Common myeloid progenitor, CD34-positive (primary cell): Measurements from ENCODE around the gene ETV7.

Experiments
- CTCF ChIA-PET: fragments of 350-600 bp; sonication (Branson Sonifier 250); formaldehyde crosslinking; loops from one replicate; lab custom pipeline; 2021; ENCODE audit warnings: antibody characterized with exemption; lab: Charles Lee
- POLR2A ChIA-PET: fragments of 350-600 bp; sonication (Branson Sonifier 250); formaldehyde crosslinking; loops from one replicate; lab custom pipeline; 2021; ENCODE audit warnings: antibody characterized with exemption; lab: Charles Lee
- DNase-seq, 3 donors: peaks; one replicate each; pipeline versions ENCODE4 v3.0.0 to v3.0.0-alpha.2; 2013
- H3K27ac ChIP-seq, 2 experiments: 1 replicate in 1 of 2; 2 replicates in 1 of 2; pipeline ENCODE4 v1.7.0; 2013; ENCODE audit warnings: inconsistent platforms in 2 of 2, low read length in 2 of 2, mild to moderate bottlenecking in 2 of 2, low read depth in 1 of 2, moderate library complexity in 1 of 2; ENCODE audit not compliant: severe bottlenecking in 2 of 2, insufficient read depth in 1 of 2, poor library complexity in 1 of 2
- H3K27me3 ChIP-seq, 5 experiments: replicated peaks in 2 of 5; 1 replicate in 3 of 5; 2 replicates in 2 of 5; pipeline versions ENCODE4 v1.6.1 to v1.7.0; 2013; ENCODE audit warnings: low read length in 4 of 5, mild to moderate bottlenecking in 2 of 5, moderate library complexity in 2 of 5, inconsistent platforms in 1 of 5; ENCODE audit not compliant: insufficient read depth in 5 of 5, control insufficient read depth in 4 of 5
- H3K36me3 ChIP-seq, 4 experiments: 1 replicate in 2 of 4; 2 replicates in 2 of 4; pipeline versions ENCODE4 v1.6.1 to v1.7.0; 2013; ENCODE audit warnings: low read length in 3 of 4, control low read depth in 1 of 4, mild to moderate bottlenecking in 1 of 4; ENCODE audit not compliant: control insufficient read depth in 4 of 4, insufficient read depth in 4 of 4
- H3K4me1 ChIP-seq, 4 experiments: 1 replicate in 3 of 4; 2 replicates in 1 of 4; pipeline versions ENCODE4 v1.6.1 to v1.7.1; 2013; ENCODE audit warnings: low read length in 3 of 4, mild to moderate bottlenecking in 3 of 4, control low read depth in 1 of 4, inconsistent platforms in 1 of 4, moderate library complexity in 1 of 4; ENCODE audit not compliant: control insufficient read depth in 4 of 4, insufficient read depth in 4 of 4; ENCODE audit errors: control extremely low read depth in 1 of 4
- H3K4me3 ChIP-seq, 7 experiments: 1 replicate in 4 of 7; 2 replicates in 3 of 7; pipeline versions ENCODE4 v1.5.1 to v1.7.0; 2013; ENCODE audit warnings: mild to moderate bottlenecking in 7 of 7, low read length in 6 of 7, moderate library complexity in 6 of 7, inconsistent platforms in 2 of 7, low read depth in 2 of 7, control low read depth in 1 of 7; ENCODE audit not compliant: insufficient read depth in 4 of 7, control insufficient read depth in 1 of 7; ENCODE audit errors: extremely low read depth in 1 of 7
- H3K9me3 ChIP-seq, 5 experiments: 1 replicate in 4 of 5; 2 replicates in 1 of 5; pipeline versions ENCODE4 v1.6.1 to v1.7.1; 2013; ENCODE audit warnings: low read length in 4 of 5, mild to moderate bottlenecking in 2 of 5, inconsistent platforms in 1 of 5, low read depth in 1 of 5, moderate library complexity in 1 of 5; ENCODE audit not compliant: control insufficient read depth in 4 of 5, insufficient read depth in 2 of 5; ENCODE audit errors: control extremely low read depth in 1 of 5
- whole genome bisulfite sequencing: methylation state at CpG from one replicate; pipeline ENCODE4 v1.1.5; 2013; ENCODE audit not compliant: insufficient coverage; 5-methylcytosine and 5-hydroxymethylcytosine counted together

Gene ETV7

DNA sequence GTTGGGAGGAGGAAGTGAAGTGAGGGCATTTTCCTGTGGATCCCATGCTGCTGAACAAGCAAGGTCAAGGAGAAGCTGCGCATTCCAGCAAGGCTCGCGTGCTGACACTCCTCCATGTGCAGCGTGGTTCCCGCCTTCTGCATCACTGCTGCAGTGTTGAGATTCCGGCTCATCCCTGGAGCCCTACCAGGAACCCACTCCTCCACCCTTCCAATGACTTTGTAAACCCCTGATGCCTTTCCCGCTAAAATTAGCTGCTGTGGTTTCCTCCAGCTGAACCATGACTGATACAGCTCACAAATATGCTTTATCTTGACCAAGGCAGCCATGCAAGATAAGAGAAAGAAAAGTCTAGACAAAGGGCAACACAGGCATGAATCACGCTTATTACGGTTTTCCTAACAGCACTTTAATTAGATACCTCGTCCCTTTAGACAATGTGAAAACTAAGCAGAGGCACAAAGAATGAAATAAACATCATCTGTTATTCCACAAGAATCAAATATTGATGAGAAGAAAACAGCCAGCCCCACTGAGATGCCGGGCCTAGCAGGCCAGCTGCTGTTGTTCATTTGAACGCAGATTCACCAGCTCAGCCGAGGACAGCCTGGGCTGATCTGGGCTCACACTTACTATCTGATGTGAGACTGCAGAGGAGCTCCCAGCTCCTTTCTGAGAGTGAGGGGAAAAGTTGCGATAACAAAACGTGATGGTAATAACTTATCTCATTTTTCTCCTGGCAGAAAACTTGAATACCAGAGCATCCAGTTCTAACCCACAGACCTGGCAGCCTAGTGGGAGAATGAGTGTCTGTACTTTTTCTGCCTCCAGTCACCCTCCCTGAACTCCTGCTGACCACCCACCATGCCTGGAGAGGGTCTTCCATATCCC, 36.5 kb downstream of the ETV7 start:
- Histone ChIP-seq H3K9me3 (peaks cover 0 to 5% (median 0%) of the 10 kb centered on the region in 5 experiments), H3K27me3 (no peaks in the 10 kb centered on the region), H3K36me3 (no peaks in the 10 kb centered on the region), H3K4me3 (peak overlapping the region in 1 of 7 experiments; percentile 11), H3K4me1 (peaks cover 8 to 25% (median 14%) of the 10 kb centered on the region in 4 experiments), H3K27ac (no peak overlapping the region)
- POLR2A ChIA-PET, result no interaction called here
- 53% methylated on average over 10 of the region's 15 CpGs for WGBS
- CTCF ChIA-PET, result interaction anchor here (1.0 to 1.4 kb wide), 5 partner anchors 10 to 42 kb away, joined by 3 to 8 read pairs (median 4); no protein-coding TSS in a partner anchor
- peak; percentile 34 to 70 (median 53) for DNase-seq

DNA sequence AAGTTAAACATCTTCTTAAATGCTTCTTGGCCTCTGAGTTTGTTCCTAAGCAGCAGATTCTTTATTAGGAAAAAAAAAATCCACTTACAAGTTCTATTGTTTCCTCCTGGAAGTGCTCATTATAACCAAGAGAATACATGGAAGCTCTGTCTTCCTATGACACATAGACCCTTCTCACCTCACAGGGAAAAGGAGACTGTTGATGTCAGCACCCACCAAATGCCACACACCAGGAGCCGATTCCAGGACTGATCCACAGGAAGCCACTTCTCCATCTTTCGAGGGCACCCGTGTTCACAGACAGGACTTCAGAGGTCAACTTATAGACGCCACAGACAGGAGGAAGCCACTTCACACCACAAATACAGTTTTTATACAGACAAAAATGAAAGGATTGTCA, 37.4 kb downstream of the ETV7 start:
- 40% methylated on average over 1 of the region's 4 CpGs for WGBS
- H3K9me3 ChIP-seq, result peaks cover 0 to 5% (median 0%) of the 10 kb centered on the region in 5 experiments
- no peaks in the 10 kb centered on the region for H3K27me3 ChIP-seq
- no peak for DNase-seq
- H3K36me3 ChIP-seq, result no peaks in the 10 kb centered on the region
- no peak overlapping the region for H3K27ac ChIP-seq
- CTCF ChIA-PET, result interaction anchor here (1.0 to 1.4 kb wide), 2 partner anchors 11 to 13 kb away, joined by 4 to 8 read pairs; no protein-coding TSS in a partner anchor
- POLR2A ChIA-PET, result no interaction called here
- no peak overlapping the region for H3K4me3 ChIP-seq
- H3K4me1 ChIP-seq, result peaks cover 8 to 25% (median 14%) of the 10 kb centered on the region in 4 experiments

DNA sequence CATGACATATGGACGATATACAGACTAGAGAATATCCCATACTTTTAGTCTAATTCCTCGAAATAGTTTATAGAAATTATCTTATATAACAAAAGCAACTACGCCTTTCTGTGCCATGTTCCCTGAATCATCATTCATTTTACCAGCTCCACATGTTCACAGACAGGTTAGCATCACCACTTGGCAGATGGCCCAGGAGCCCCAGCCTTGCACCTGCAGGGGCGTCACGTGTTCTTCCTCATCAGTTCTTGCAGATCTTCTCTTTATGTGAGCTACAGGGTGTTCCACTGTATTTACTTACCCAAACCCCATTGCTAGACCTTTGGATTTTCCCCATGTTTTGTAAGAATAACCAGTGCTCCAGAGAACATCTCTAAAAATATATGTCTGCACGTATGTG, 38.2 kb downstream of the ETV7 start:
- ChIA-PET POLR2A (interaction anchor here (0.6 to 1.1 kb wide), 3 partner anchors 11 to 454 kb away, joined by 3 read pairs; no protein-coding TSS in a partner anchor), CTCF (interaction anchor here (1.0 to 1.9 kb wide), 4 partner anchors 8 to 131 kb away, joined by 3 to 12 read pairs (median 4); no protein-coding TSS in a partner anchor)
- DNase-seq, result peak; percentile 48 to 83 (median 73)
- peaks cover 8 to 25% (median 14%) of the 10 kb centered on the region in 4 experiments for H3K4me1 ChIP-seq
- no peak overlapping the region for H3K4me3 ChIP-seq
- H3K27ac ChIP-seq, result no peak overlapping the region
- WGBS, result 73% methylated on average over 1 of the region's 6 CpGs
- H3K27me3 ChIP-seq, result no peaks in the 10 kb centered on the region
- peaks cover 0 to 5% (median 0%) of the 10 kb centered on the region in 5 experiments for H3K9me3 ChIP-seq
- H3K36me3 ChIP-seq, result no peaks in the 10 kb centered on the region

DNA sequence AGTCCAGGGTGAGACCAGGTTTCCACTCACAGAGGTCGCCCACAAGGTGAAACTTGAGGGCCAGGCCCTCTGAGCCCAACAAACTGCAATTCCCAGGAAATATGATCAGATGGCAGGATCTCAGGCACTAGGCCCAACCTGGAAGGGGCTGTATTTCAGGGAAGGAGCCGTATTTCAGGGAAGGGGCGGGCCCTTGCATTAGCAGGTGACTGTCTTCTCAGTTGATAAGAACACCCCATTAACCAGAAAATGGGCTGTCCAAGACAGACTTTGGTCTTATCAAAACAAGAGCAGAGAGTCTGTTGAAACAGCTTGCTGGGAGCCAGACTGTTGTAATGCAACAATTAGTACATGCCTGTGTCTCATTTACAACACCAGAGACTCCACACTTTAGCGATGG, 39.8 kb downstream of the ETV7 start:
- CTCF ChIA-PET, result interaction anchor here (1.0 to 2.2 kb wide), 5 partner anchors 11 to 224 kb away, joined by 3 to 12 read pairs (median 4); no protein-coding TSS in a partner anchor
- Histone ChIP-seq H3K9me3 (peaks cover 0 to 4% (median 0%) of the 10 kb centered on the region in 5 experiments), H3K4me3 (no peak overlapping the region), H3K36me3 (no peaks in the 10 kb centered on the region), H3K27me3 (no peaks in the 10 kb centered on the region), H3K4me1 (peaks cover 8 to 25% (median 14%) of the 10 kb centered on the region in 4 experiments), H3K27ac (no peak overlapping the region)
- WGBS, result 90% methylated on average over 2 of the region's 4 CpGs
- DNase-seq, result peak in 2 of 3 donors; percentile 45 to 65
- POLR2A ChIA-PET, result interaction anchor here (0.7 kb wide), 1 partner anchor 114 kb away, joined by 7 read pairs; no protein-coding TSS in a partner anchor

DNA sequence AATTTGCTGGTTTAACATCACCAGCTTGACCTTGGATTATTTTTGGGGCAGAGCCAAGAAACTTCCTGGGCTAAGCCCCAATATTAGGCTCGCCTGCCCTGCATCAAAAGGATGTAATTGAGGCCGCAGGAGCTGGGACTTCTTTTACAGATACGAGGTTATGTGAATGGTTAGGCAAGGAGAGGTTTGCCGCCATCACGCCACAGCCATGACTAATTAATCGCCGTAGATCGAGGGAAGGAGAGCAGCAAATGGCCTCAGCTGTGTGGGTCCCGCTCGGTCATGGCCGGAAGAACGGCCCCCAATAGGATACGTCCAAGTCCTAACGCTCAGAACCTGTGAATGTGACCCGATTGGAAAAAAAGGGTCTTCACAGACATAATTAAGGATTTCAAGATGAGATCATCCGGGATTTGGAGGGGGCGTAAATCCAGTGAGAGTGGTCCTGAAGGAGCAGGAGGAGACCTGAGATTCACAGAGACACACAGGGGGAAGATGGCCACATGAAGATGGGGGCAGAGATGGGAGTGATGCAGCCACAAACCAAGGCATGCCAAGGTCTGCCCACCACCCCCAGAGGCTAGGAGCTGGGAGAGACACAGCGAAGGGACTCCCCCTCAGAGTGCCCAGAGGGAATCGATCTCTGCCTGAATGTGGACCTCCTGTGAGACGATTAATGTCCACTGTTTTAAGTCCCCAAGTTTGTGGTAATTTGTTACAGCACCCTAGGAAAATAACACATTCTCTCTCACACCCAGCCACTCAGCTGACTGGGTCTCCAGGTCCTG, 40.8 kb downstream of the ETV7 start:
- H3K27ac ChIP-seq, result no peak overlapping the region
- 96% methylated on average over 18 of the region's 20 CpGs for WGBS

DNA sequence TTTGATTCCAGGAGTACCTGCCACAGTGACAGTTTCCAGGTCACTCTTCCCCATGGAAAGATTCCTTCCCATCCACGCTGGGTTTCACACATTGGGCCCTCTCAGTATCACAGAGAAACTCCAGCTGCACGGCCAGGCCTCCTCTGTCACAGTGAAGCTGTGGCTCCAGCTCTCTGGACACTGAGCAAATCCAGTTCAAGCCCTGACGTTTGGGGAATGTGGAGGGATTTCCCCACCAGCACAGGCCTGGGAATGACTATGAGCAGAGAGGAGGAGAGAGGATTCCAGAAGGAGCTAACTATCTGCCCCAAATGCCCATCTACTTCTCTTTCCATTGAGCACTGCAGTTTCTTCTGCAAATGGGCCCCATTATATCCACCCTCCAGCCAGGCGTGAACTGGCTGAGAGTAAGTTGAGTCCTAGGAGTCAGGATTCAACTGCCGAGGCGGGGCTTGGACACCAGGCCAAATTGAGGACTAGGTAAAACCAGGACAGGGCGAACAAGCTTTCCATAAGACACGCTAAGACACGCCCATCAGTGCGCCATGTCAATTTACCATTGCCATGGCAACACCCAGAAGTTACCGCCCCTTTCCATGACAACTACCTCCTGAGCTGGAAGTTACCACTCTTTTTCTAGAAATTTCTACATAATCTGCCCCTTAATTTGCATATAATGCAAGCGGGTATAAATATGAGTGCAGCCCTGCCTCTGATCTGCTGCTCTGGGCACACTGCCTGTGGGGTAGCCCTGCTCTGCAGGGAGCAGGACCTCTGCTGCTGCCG, 41.6 kb downstream of the ETV7 start:
- ChIA-PET POLR2A (no interaction called here), CTCF (interaction anchor here (0.6 to 1.3 kb wide), 3 partner anchors 9 to 15 kb away, joined by 3 read pairs; no protein-coding TSS in a partner anchor)
- H3K4me3 ChIP-seq, result no peak overlapping the region

More for the DNA sequence above, 40.8 kb downstream of the ETV7 start:
- Histone ChIP-seq H3K4me1 (peaks cover 8 to 22% (median 14%) of the 10 kb centered on the region in 4 experiments), H3K9me3 (no peaks in the 10 kb centered on the region), H3K27me3 (no peaks in the 10 kb centered on the region), H3K36me3 (no peaks in the 10 kb centered on the region), H3K4me3 (no peak overlapping the region)
- POLR2A ChIA-PET, result no interaction called here
- DNase-seq, result no peak
- CTCF ChIA-PET, result interaction anchor here (0.6 to 2.2 kb wide), 5 partner anchors 8 to 223 kb away, joined by 3 to 6 read pairs (median 3); no protein-coding TSS in a partner anchor

More for the DNA sequence above, 41.6 kb downstream of the ETV7 start:
- Histone ChIP-seq H3K4me1 (peaks cover 1 to 14% (median 8%) of the 10 kb centered on the region in 4 experiments), H3K27me3 (peaks cover 0 to under 1% (median 0%) of the 10 kb centered on the region in 5 experiments), H3K27ac (no peak overlapping the region), H3K9me3 (no peaks in the 10 kb centered on the region), H3K36me3 (no peaks in the 10 kb centered on the region)
- 97% methylated on average over 11 of the region's 13 CpGs for WGBS
- DNase-seq, result no peak
